NT2/D1 (cell line): ENCODE data around the gene TMEM258.

Experiments
- DNase-seq: peaks from one replicate; pipeline ENCODE4 v3.0.0-alpha.2; 2011; ENCODE audit warnings: low read depth, low spot score
- H3K27me3 ChIP-seq: 2 replicates; pipeline ENCODE4 v1.6.0; 2011; ENCODE audit warnings: mild to moderate bottlenecking; ENCODE audit not compliant: insufficient read length, insufficient read depth
- H3K36me3 ChIP-seq: 2 replicates; pipeline ENCODE4 v1.6.1; 2011; ENCODE audit warnings: mild to moderate bottlenecking, low read length, mixed read lengths; ENCODE audit not compliant: insufficient read depth, insufficient read length
- H3K4me1 ChIP-seq: 2 replicates; pipeline ENCODE4 v1.5.1; 2011; ENCODE audit not compliant: insufficient read depth, insufficient read length
- H3K4me3 ChIP-seq: 2 replicates; pipeline ENCODE4 v1.5.1; 2011; ENCODE audit warnings: low read depth; ENCODE audit not compliant: insufficient read length
- H3K9ac ChIP-seq: 2 replicates; pipeline ENCODE4 v1.6.0; 2011; ENCODE audit warnings: low read depth; ENCODE audit not compliant: insufficient read length
- H3K9me3 ChIP-seq: 2 replicates; pipeline ENCODE4 v1.5.1; 2011; ENCODE audit warnings: mild to moderate bottlenecking, low read length; ENCODE audit not compliant: insufficient read depth
- SUZ12 ChIP-seq: IDR thresholded peaks from 2 replicates; pipeline ENCODE4 v1.6.1; 2011; ENCODE audit not compliant: insufficient read length, insufficient read depth; ENCODE audit errors: extremely low read depth
- YY1 ChIP-seq: IDR thresholded peaks from 2 replicates; pipeline ENCODE4 v1.6.1; 2011; ENCODE audit not compliant: insufficient read length, insufficient read depth
- ZNF274 ChIP-seq: IDR thresholded peaks from 2 replicates; pipeline ENCODE4 v1.6.1; 2011; ENCODE audit warnings: mild to moderate bottlenecking, low read depth, low read length

Gene TMEM258

GRCh38 chr11:61792310-61793082 lies at the start of gene TMEM258, which contains the start of gene FEN1:
TSS of gene TMEM258 (minus strand) at chr11:61792599. CDS start at chr11:61792558, 41 bp downstream.
TSS of gene FEN1 (plus strand) at chr11:61792911. CDS start at chr11:61795362, 2,451 bp downstream.
- Histone ChIP-seq H3K9ac (peak within 1 kb of the TSS; percentile 99), H3K9me3 (no peaks in the 10 kb centered on the region), H3K4me1 (peaks cover 6% of the 10 kb centered on the region), H3K4me3 (peak within 1 kb of the TSS; percentile 96), H3K27me3 (no peaks in the 10 kb centered on the region), H3K36me3 (peaks cover 74% of the 10 kb centered on the region)
- TF ChIP-seq SUZ12 (no peak), ZNF274 (no peak), YY1 (no peak)
- peak; percentile 89 for DNase-seq

GRCh38 chr11:61841636-61842527 lies 49.5 kb upstream of the TMEM258 start:
- no peak for TF ChIP-seq ZNF274
- no peak for TF ChIP-seq YY1
- no peak for TF ChIP-seq SUZ12
- no peak overlapping the region for H3K4me3 ChIP-seq
- peaks cover 5% of the 10 kb centered on the region for H3K4me1 ChIP-seq
- H3K9me3 ChIP-seq: no peaks in the 10 kb centered on the region
- H3K9ac ChIP-seq: no peak overlapping the region
- no peak for DNase-seq
- H3K36me3 ChIP-seq: peaks cover 77% of the 10 kb centered on the region
- no peaks in the 10 kb centered on the region for H3K27me3 ChIP-seq

- H3K4me1 ChIP-seq: peaks cover 5% of the 10 kb centered on the region
- no peaks in the 10 kb centered on the region for H3K9me3 ChIP-seq
- H3K36me3 ChIP-seq: peaks cover 79% of the 10 kb centered on the region
- no peak overlapping the region for H3K4me3 ChIP-seq
- TF ChIP-seq SUZ12: no peak
- no peak for TF ChIP-seq ZNF274
- TF ChIP-seq YY1: no peak
- DNase-seq: no peak
- H3K27me3 ChIP-seq: no peaks in the 10 kb centered on the region
- no peak overlapping the region for H3K9ac ChIP-seq
Measured at GRCh38 chr11:61840371-61840770, 48.0 kb upstream of the TMEM258 start.

- Histone ChIP-seq H3K4me3 (no peak overlapping the region), H3K9ac (no peak overlapping the region), H3K27me3 (no peaks in the 10 kb centered on the region), H3K36me3 (peaks cover 74% of the 10 kb centered on the region), H3K4me1 (peaks cover 5% of the 10 kb centered on the region), H3K9me3 (no peaks in the 10 kb centered on the region)
- no peak for DNase-seq
- no peak for TF ChIP-seq SUZ12
- TF ChIP-seq YY1: no peak
- no peak for TF ChIP-seq ZNF274
Measured at GRCh38 chr11:61839742-61840141, 47.3 kb upstream of the TMEM258 start.

- no peak for DNase-seq
- H3K4me3 ChIP-seq: no peak overlapping the region
- no peaks in the 10 kb centered on the region for H3K9me3 ChIP-seq
- H3K27me3 ChIP-seq: no peaks in the 10 kb centered on the region
- peaks cover 7% of the 10 kb centered on the region for H3K4me1 ChIP-seq
- H3K36me3 ChIP-seq: peaks cover 71% of the 10 kb centered on the region
- H3K9ac ChIP-seq: no peak overlapping the region
- no peak for TF ChIP-seq ZNF274
- no peak for TF ChIP-seq YY1
- TF ChIP-seq SUZ12: no peak
Measured at GRCh38 chr11:61838921-61839320, 46.5 kb upstream of the TMEM258 start.

- TF ChIP-seq SUZ12: no peak
- no peak for TF ChIP-seq YY1
- TF ChIP-seq ZNF274: no peak
- no peak overlapping the region for H3K4me3 ChIP-seq
- peaks cover 73% of the 10 kb centered on the region for H3K36me3 ChIP-seq
- peaks cover 11% of the 10 kb centered on the region for H3K4me1 ChIP-seq
- no peak overlapping the region for H3K9ac ChIP-seq
- H3K9me3 ChIP-seq: no peaks in the 10 kb centered on the region
- H3K27me3 ChIP-seq: no peaks in the 10 kb centered on the region
- no peak for DNase-seq
Measured at GRCh38 chr11:61838501-61838900, 46.1 kb upstream of the TMEM258 start.

- no peaks in the 10 kb centered on the region for H3K27me3 ChIP-seq
- H3K4me3 ChIP-seq: no peak overlapping the region
- H3K9me3 ChIP-seq: no peaks in the 10 kb centered on the region
- H3K36me3 ChIP-seq: peaks cover 72% of the 10 kb centered on the region
- TF ChIP-seq YY1 (no peak), SUZ12 (no peak), ZNF274 (no peak)
- peaks cover 19% of the 10 kb centered on the region for H3K4me1 ChIP-seq
- H3K9ac ChIP-seq: no peak overlapping the region
- DNase-seq: no peak
Measured at GRCh38 chr11:61837411-61838005, 45.1 kb upstream of the TMEM258 start.
